Activated naive CD8-positive, alpha-beta T cell treated with anti-CD3 and anti-CD28 coated beads, Interleukin-2, amount 50 U/mL, for 24 hours (primary cell): ENCODE data around the gene RAB11B.
A peak's percentile ranks its signal among the peaks of the same experiment; 100 is the strongest.
"Not testable (repeated sequence)": the region's sequence is repeated elsewhere in the genome, so short reads cannot be mapped to it uniquely, and the experiment has no call there.

Experiments used
- ATAC-seq: fragments of 150-1000 bp; cut with Tn5 transposase; one replicate; pipeline ENCODE4 v1.10.0; 2021
- DNase-seq: peaks from one replicate; pipeline ENCODE4 v3.0.0; 2021
- H3K27ac Mint-ChIP-seq: one replicate; pipeline ENCODE4 v1.8.0; 2021; ENCODE audit warnings: mild to moderate bottlenecking, mixed read lengths
- H3K27me3 Mint-ChIP-seq: one replicate; pipeline ENCODE4 v1.8.0; 2021; ENCODE audit warnings: mixed read lengths
- H3K36me3 Mint-ChIP-seq: one replicate; pipeline ENCODE4 v1.8.0; 2021; ENCODE audit warnings: low read depth, mixed read lengths
- H3K4me1 Mint-ChIP-seq: one replicate; pipeline ENCODE4 v1.8.0; 2021; ENCODE audit warnings: mixed read lengths
- H3K4me3 Mint-ChIP-seq: one replicate; pipeline ENCODE4 v1.8.0; 2021; ENCODE audit warnings: mild to moderate bottlenecking, moderate library complexity, mixed read lengths
- H3K9me3 Mint-ChIP-seq: one replicate; pipeline ENCODE4 v1.8.0; 2021; ENCODE audit warnings: mixed read lengths

RAB11B gene

DNA sequence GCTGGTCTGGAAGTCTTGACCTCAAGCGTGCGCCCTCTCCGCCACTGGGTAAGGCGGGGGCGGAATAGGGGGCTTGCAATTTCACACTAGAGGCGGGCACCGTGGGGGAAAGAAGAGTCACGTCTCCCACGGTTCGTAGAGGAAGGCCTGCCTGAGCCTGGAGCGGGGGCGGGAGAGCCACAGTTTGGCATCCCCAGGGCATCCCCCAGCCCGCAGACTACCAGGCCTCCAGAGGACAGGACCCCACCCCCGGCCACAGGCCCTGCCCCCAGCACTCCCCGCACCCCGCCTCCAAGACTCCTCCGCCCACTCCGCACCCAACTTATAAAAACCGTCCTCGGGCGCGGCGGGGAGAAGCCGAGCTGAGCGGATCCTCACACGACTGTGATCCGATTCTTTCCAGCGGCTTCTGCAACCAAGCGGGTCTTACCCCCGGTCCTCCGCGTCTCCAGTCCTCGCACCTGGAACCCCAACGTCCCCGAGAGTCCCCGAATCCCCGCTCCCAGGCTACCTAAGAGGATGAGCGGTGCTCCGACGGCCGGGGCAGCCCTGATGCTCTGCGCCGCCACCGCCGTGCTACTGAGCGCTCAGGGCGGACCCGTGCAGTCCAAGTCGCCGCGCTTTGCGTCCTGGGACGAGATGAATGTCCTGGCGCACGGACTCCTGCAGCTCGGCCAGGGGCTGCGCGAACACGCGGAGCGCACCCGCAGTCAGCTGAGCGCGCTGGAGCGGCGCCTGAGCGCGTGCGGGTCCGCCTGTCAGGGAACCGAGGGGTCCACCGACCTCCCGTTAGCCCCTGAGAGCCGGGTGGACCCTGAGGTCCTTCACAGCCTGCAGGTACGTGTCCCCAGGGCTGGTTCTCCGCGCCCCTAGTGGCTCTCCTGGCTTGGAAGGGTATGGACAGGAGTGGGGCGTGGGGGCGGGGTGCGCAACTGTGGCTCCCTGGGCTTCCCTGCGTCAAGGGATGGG lies 26.1 kb upstream of the RAB11B start, which contains the start of gene ANGPTL4:
Gene ANGPTL4 (plus strand): TSS at position 353 of the 969 bp plus-strand sequence. CDS start 167 bp downstream, at position 520.
- Mint-ChIP-seq H3K27me3 (peaks cover 58% of the 10 kb centered on the region), H3K27ac (peak within 1 kb of the TSS; percentile 56), H3K9me3 (no peaks in the 10 kb centered on the region), H3K4me1 (peaks cover 25% of the 10 kb centered on the region), H3K36me3 (peaks cover 1% of the 10 kb centered on the region), H3K4me3 (peak within 1 kb of the TSS; percentile 79)
- ATAC-seq (peak; percentile 65), DNase-seq (peak; percentile 80)

DNA sequence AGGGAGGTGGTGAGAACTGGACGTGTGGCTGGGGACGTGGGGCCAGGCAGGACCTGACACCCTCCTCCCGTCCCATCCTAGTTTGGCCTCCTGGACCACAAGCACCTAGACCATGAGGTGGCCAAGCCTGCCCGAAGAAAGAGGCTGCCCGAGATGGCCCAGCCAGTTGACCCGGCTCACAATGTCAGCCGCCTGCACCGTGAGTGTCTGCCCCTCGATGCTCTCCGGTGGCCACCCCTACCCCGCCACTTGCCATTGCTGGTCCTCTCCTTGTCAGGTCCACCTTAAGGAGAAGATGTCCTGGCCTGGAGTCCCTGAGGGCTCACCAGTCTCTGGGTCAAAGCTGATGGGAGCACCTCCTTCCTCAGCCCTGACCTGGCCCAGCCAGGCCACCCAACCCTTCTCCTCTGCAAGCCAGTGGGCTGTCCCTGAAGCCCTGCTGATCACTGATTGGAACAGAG lies 24.0 kb upstream of the RAB11B start:
- Mint-ChIP-seq H3K27me3 (peaks cover 55% of the 10 kb centered on the region), H3K9me3 (no peaks in the 10 kb centered on the region), H3K36me3 (peaks cover 1% of the 10 kb centered on the region), H3K4me1 (peaks cover 31% of the 10 kb centered on the region), H3K4me3 (no peak overlapping the region), H3K27ac (no peak overlapping the region)
- DNase-seq = no peak
- no peak for ATAC-seq

DNA sequence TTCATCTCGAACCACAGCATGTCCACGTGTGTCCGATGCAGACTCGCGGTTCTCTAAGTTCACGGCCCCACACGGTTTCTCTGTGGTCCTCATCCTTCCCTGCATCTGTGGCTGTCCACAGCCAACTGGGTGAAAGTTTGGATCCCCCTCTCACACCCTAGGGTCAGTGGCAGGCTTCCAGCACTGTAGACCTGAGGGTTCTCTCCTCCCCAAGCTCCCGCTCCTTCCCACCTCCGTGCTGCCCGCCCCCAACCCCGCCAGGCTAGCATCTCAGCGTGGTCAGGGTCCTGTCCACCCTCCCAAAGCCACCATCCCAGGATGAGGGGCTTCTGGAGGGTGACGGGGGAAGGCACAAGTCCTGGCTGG lies 23.2 kb upstream of the RAB11B start:
- Mint-ChIP-seq H3K27ac (no peak overlapping the region), H3K27me3 (peaks cover 51% of the 10 kb centered on the region), H3K36me3 (peaks cover 1% of the 10 kb centered on the region), H3K4me1 (peaks cover 28% of the 10 kb centered on the region), H3K4me3 (no peak overlapping the region), H3K9me3 (no peaks in the 10 kb centered on the region)
- ATAC-seq (no peak), DNase-seq (no peak)

DNA sequence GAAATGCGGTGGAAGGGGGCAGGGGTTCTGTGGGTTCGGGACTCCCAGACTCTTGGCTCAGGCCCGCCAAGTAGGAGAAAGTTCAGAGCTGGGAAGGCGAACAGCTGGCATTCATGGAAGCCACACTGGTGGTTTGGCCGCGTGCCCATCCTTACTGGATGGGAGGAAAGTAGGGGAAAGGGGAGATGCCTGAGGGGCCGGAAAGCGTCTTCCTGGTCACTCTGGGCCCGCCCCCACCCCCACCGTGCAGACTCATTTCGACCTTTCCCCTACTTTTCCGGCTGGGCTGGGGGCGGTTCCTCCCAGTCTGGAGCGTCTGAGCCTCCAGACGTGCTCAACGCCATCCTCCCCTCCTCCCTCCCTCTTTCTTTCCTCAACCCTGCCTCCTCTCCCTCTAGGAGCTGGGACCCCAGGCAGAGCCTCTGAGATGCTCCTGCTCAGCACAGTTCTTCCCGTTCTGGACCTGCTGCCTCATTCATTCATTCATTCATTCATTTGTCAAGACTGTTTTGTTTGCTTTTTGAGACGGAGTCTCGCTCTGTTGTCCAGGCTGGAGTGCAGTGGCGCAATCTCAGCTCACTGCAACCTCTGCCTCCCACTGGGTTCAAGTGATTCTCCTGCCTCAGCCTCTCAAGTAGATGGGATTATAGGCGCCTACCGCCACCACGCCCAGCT lies 22.7 kb upstream of the RAB11B start:
- DNase-seq (no peak), ATAC-seq (no peak)
- Mint-ChIP-seq H3K27me3 (peaks cover 46% of the 10 kb centered on the region), H3K9me3 (no peaks in the 10 kb centered on the region), H3K4me1 (peaks cover 22% of the 10 kb centered on the region), H3K27ac (no peak overlapping the region), H3K36me3 (peaks cover 1% of the 10 kb centered on the region), H3K4me3 (no peak overlapping the region)

DNA sequence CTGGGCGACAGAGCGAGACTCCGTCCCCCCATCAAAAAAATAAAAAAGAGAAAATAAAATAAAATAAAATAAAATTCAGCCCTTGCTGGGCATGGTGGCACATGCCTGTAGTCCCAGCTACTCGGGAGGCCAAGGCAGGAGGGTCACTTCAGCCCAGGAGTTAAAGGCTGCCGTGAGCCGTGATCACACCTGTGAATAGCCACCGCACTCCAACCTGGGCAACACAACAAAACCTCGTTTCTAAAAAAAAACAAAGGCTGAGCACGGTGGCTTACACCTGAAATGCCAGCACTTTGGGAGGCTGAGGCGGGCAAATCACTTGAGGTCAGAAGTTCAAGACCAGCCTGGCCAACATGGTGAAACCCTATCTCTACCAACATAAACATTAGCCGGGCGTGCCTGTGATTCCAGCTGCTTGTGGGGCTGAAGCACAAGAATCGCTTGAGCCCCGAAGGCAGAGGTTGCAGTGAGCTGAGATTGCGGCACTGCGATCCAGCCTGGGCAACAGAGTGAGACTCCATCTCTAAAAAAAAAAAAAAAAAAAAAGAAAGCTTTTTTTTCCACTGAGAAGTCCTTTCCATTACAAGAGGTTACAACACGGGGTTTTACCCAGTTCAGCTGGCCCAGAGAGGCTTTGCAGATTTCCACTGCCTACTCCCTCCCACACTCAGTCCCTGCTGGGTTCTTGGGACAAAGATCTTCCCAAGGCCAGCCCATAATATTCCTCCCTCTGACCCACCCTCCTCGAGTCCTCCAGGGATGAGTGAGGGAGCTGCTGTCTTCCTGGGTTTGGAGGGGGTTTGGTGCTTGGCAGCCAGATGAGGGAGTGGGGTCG lies 19.8 kb upstream of the RAB11B start:
- ATAC-seq (no peak), DNase-seq (no peak)
- Mint-ChIP-seq H3K27ac (no peak overlapping the region), H3K4me3 (no peak overlapping the region), H3K36me3 (peaks cover 1% of the 10 kb centered on the region), H3K9me3 (no peaks in the 10 kb centered on the region), H3K27me3 (peaks cover 30% of the 10 kb centered on the region), H3K4me1 (peaks cover 10% of the 10 kb centered on the region)

DNA sequence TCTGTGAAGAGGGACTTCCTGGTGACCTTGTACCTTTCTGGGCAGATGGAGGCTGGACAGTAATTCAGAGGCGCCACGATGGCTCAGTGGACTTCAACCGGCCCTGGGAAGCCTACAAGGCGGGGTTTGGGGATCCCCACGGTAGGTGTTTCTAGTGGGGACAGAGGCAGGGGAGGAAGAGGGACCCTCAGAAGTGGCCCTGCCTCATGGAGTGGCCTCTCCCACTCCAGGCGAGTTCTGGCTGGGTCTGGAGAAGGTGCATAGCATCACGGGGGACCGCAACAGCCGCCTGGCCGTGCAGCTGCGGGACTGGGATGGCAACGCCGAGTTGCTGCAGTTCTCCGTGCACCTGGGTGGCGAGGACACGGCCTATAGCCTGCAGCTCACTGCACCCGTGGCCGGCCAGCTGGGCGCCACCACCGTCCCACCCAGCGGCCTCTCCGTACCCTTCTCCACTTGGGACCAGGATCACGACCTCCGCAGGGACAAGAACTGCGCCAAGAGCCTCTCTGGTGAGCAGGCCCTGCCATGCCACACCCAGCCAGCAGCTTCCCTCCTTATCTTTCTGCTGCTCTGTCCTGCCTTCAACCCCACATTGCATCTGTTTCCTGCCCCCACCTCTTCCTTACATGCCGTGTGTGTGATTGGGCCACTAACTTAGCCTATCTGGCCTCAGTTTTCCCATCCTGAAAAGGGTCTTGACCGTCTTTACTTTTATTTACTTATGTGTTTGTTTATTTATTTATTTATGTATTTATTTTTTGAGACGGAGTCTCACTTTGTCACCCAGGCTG lies 19.0 kb upstream of the RAB11B start:
- DNase-seq = no peak
- Mint-ChIP-seq H3K27me3 (peaks cover 22% of the 10 kb centered on the region), H3K36me3 (peaks cover 1% of the 10 kb centered on the region), H3K4me1 (peaks cover 10% of the 10 kb centered on the region), H3K9me3 (no peaks in the 10 kb centered on the region), H3K27ac (no peak overlapping the region), H3K4me3 (no peak overlapping the region)
- no peak for ATAC-seq

DNA sequence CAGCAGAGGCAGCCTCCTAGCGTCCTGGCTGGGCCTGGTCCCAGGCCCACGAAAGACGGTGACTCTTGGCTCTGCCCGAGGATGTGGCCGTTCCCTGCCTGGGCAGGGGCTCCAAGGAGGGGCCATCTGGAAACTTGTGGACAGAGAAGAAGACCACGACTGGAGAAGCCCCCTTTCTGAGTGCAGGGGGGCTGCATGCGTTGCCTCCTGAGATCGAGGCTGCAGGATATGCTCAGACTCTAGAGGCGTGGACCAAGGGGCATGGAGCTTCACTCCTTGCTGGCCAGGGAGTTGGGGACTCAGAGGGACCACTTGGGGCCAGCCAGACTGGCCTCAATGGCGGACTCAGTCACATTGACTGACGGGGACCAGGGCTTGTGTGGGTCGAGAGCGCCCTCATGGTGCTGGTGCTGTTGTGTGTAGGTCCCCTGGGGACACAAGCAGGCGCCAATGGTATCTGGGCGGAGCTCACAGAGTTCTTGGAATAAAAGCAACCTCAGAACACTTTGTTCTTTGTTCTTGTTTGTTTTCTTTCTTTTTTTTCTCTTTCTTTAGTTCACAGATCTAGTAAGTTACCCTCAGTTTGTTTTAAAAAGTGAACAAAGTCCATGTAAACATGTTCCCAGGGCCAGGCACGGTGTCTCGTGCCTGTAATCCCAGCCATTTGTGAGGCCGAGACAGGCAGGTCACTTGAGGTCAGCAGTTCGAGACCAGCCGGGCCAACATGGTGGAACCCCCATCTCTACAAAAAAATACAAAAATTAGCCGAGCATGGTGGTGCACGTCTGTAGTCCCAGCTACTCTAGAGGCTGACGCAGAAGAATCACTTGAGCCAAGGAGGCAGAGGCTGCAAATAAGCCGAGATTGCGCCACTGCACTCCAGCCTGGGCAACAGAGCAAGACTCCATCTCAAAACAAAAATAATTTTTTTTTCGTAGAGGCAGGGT lies 16.0 kb upstream of the RAB11B start:
- Mint-ChIP-seq H3K27ac (no peak overlapping the region), H3K36me3 (no peaks in the 10 kb centered on the region), H3K4me3 (no peak overlapping the region), H3K9me3 (no peaks in the 10 kb centered on the region), H3K27me3 (no peaks in the 10 kb centered on the region), H3K4me1 (peaks cover 15% of the 10 kb centered on the region)
- DNase-seq = no peak
- ATAC-seq = no peak

DNA sequence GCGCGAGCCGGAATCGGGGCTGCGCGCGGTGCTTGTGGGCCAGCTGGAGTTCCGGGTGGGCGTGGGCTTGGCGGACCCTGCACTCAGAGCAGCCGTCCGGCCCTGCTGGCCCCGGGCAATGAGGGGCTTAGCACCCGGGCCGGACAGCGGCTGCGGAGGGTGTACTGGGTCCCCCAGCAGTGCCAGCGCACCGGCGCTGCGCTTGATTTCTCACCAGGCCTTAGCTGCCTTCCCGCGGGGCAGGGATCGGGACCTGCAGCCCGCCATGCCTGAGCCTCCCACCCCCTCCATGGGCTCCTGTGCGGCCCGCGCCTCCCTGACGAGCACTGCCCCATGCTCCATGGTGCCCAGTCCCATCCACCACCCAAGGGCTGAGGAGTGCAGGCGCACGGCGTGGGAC lies 14.4 kb upstream of the RAB11B start:
- H3K4me1 Mint-ChIP-seq = peaks cover 11% of the 10 kb centered on the region
- not testable (repeated sequence) for H3K4me3 Mint-ChIP-seq, ATAC-seq, H3K27ac Mint-ChIP-seq, H3K36me3 Mint-ChIP-seq, DNase-seq, H3K27me3 Mint-ChIP-seq, H3K9me3 Mint-ChIP-seq

DNA sequence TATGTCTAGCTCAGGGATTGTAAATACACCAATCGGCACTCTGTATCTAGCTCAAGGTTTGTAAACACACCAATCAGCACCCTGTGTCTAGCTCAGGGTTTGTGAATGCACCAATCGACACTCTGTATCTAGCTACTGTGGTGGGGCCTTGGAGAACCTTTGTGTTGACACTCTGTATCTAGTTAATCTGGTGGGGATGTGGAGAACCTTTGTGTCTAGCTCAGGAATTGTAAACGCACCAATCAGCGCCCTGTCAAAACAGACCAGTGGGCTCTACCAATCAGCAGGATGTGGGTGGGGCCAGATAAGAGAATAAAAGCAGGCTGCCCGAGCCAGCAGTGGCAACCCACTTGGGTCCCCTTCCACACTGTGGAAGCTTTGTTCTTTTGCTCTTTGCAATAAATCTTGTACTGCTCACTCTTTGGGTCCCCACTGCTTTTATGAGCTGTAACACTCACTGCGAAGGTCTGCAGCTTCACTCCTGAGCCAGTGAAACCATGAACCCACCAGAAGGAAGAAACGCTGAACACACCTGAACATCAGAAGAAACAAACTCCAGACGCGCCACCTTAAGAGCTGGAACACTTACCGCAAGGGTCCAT lies 13.7 kb upstream of the RAB11B start:
- not testable (repeated sequence) for DNase-seq, H3K4me1 Mint-ChIP-seq, ATAC-seq, H3K4me3 Mint-ChIP-seq, H3K27ac Mint-ChIP-seq, H3K36me3 Mint-ChIP-seq, H3K27me3 Mint-ChIP-seq, H3K9me3 Mint-ChIP-seq

DNA sequence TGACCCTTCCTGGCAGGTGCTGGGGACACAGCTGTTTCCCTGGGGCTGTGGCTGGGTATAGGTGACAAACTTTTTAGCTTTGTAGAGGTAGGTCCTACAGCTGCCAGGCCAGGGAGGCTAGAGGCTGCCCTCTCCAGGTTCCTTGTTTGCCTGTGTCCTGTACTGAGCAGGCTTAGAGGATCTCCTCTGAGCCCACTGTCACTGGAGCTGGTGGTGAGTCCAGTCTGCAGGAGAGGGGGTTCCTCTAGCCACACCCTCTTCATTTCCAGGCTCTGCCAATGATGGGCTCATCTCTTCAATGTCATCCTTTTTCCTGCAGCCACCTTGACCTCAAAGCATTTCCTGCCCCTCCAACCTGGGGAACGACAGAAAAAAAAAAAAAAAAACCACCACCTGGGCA lies 12.6 kb upstream of the RAB11B start:
- H3K9me3 Mint-ChIP-seq = no peaks in the 10 kb centered on the region
- H3K36me3 Mint-ChIP-seq = peaks cover 3% of the 10 kb centered on the region
- H3K27ac Mint-ChIP-seq = no peak overlapping the region
- DNase-seq (no peak), ATAC-seq (no peak)
- no peak overlapping the region for H3K4me3 Mint-ChIP-seq
- H3K27me3 Mint-ChIP-seq = no peaks in the 10 kb centered on the region
- H3K4me1 Mint-ChIP-seq = peaks cover 9% of the 10 kb centered on the region

DNA sequence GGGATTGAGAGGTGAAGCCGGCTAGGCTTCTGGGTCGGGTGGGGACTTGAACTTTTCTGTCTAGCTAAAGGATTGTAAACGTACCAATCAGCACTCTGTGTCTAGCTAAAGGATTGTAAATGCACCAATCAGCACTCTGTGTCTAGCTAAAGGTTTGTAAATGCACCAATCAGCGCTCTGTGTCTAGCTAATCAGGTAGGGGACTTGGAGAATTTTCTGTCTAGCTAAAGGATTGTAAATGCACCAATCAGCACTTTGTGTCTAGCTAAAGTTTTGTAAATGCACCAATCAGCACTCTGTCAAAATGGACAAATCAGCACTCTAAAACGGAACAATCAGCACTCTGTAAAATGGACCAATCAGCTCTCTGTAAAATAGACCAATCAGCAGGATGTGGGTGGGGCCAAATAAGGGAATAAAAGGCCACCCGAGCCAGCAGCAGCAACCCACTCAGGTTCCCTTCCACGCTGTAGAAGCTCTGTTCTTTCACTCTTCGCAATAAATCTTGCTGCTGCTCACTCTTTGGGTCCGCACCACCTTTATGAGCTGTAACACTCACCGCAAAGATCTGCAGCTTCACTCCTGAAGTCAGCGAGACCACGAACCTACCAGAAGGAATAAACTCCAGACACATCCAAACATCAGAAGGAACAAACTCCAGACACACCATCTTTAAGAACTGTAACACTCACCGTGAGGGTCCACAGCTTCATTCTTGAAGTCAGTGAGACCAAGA lies 10.8 kb upstream of the RAB11B start:
- H3K27ac Mint-ChIP-seq, ATAC-seq: not testable (repeated sequence)

DNA sequence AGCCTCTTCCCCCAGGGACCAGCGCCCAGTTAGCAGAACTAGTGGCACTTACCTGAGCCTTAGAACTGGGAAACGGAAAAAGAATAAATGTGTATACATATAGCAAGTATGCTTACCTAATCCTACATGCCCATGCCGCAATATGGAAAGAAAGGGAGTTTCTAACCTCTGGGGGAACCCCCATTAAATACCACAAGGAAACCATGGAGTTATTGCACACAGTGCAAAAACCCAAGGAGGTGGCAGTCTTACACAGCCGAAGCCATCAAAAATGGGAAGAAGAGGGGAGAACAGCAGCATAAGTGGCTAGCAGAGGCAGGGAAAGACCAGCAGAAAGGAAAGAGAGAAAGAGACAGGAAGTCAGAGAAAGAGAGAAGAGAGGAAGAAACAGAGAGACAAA lies 5.6 kb upstream of the RAB11B start:
- H3K4me1 Mint-ChIP-seq = peaks cover 19% of the 10 kb centered on the region
- not testable (repeated sequence) for H3K36me3 Mint-ChIP-seq, H3K9me3 Mint-ChIP-seq, DNase-seq, H3K4me3 Mint-ChIP-seq, ATAC-seq, H3K27me3 Mint-ChIP-seq, H3K27ac Mint-ChIP-seq

More for the DNA sequence above, 10.8 kb upstream of the RAB11B start:
- not testable (repeated sequence) for DNase-seq, H3K36me3 Mint-ChIP-seq, H3K9me3 Mint-ChIP-seq, H3K27me3 Mint-ChIP-seq, H3K4me3 Mint-ChIP-seq
- peaks cover 13% of the 10 kb centered on the region for H3K4me1 Mint-ChIP-seq
